Activated naive CD4-positive, alpha-beta T cell treated with anti-CD3 and anti-CD28 coated beads, Interleukin-2, amount 50 U/mL, for 24 hours (primary cell): ENCODE measurements around the gene ATG4A.

ENCODE experiments used
- H3K27ac Mint-ChIP-seq: one replicate; pipeline ENCODE4 v1.8.0; 2021; ENCODE audit warnings: mild to moderate bottlenecking, mixed read lengths
- H3K27me3 Mint-ChIP-seq: one replicate; pipeline ENCODE4 v1.8.0; 2021; ENCODE audit warnings: mixed read lengths
- H3K36me3 Mint-ChIP-seq: one replicate; pipeline ENCODE4 v1.8.0; 2021; ENCODE audit warnings: mixed read lengths
- H3K4me1 Mint-ChIP-seq: one replicate; pipeline ENCODE4 v1.8.0; 2021; ENCODE audit warnings: mixed read lengths
- H3K4me3 Mint-ChIP-seq: one replicate; pipeline ENCODE4 v1.8.0; 2021; ENCODE audit warnings: mild to moderate bottlenecking, mixed read lengths
- H3K9me3 Mint-ChIP-seq: one replicate; pipeline ENCODE4 v1.8.0; 2021; ENCODE audit warnings: mixed read lengths

Gene ATG4A

DNA sequence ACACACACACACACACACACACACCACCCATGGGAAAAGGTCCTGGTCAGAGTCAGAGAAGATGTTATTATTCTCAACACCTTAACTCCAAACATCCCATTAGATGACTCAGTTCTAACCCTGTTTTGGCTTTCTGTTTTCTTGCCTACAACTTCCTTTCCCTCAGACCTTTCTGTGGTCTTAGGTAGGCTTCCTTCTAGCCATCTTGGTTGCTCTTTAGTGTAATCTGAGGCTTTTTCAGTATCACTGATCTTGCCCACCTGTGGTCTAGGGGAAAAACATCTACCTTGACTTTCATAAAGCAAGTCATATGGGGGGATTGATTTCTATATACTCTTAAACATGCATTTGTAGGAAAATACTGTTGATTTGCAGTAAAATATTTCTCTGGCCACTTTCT lies 56.9 kb downstream of the ATG4A start:
- no peaks in the 10 kb centered on the region for H3K4me1 Mint-ChIP-seq
- no peak overlapping the region for H3K4me3 Mint-ChIP-seq
- no peaks in the 10 kb centered on the region for H3K27me3 Mint-ChIP-seq
- H3K27ac Mint-ChIP-seq = no peak overlapping the region
- H3K9me3 Mint-ChIP-seq = no peaks in the 10 kb centered on the region
- H3K36me3 Mint-ChIP-seq = peaks cover 10% of the 10 kb centered on the region

DNA sequence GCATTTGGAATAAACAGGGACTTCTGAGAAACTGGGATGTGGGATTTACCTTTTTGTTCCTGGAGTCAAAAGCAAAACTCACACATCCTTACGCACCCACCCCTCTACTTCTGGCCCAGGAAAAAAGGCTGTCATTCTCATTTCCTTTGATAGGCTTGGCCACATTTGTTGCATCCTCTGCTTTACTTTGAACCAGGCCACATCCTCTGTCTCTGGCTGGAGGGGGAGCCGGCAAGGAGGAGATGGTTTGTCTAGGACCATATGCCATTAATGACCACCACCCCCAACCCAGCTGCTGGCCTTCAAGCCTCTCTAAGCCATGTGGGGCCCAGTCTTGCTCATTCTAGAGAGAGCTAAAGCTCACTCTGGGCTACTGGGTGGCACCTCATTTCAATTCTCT lies 64.5 kb downstream of the ATG4A start:
- Mint-ChIP-seq H3K9me3 (no peaks in the 10 kb centered on the region), H3K27me3 (no peaks in the 10 kb centered on the region), H3K4me1 (no peaks in the 10 kb centered on the region), H3K27ac (no peak overlapping the region), H3K36me3 (peaks cover 6% of the 10 kb centered on the region), H3K4me3 (no peak overlapping the region)

DNA sequence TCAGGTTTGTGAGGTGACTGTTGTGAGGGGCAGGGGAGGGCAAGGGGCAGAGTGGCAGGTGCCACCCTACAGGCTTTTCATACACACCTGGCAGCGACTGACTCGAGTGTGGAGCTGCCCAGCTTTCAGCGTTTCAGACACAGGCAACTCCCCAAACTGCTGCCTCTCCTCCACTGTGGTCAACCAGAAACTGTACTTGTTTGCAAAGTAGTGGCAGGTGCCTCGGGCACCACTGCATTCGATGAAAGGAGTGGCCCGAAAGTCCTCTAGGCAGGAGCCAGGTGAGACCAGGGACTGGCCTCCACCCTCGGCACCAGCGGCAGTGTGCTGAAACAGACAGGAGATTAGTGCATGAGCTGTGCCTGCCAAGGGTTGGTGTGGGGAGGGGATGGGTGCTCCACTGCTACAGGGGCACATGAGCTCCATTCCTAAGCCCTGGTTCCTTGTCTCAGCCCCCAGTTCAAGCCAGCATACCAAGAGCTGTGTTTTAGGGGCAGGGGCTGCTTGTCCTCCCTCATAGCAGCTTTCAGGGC lies 65.4 kb downstream of the ATG4A start:
- no peaks in the 10 kb centered on the region for H3K27me3 Mint-ChIP-seq

DNA sequence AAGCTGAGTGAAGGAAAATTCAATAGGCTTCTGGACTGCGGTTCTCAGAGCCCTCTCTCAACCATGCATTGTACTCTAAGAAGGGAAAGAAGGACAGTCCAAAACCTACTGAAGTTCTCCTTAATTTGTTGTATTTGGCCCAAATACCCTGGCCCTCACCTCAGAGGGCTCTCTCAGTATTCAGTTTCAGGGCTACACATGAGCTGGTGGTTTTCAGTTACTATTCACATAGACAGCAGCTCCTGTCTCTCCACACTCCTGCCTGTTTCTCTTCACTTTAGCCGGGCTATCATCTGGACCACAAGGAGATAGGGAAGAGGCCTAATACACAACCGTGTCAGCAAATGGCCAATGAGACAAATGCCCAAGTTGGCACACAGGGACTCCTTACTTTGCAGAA lies 66.0 kb downstream of the ATG4A start:
- Mint-ChIP-seq H3K36me3 (peaks cover 5% of the 10 kb centered on the region), H3K27me3 (no peaks in the 10 kb centered on the region), H3K9me3 (no peaks in the 10 kb centered on the region), H3K27ac (no peak overlapping the region), H3K4me3 (no peak overlapping the region), H3K4me1 (no peaks in the 10 kb centered on the region)

More for the DNA sequence above, 65.4 kb downstream of the ATG4A start:
- Mint-ChIP-seq H3K4me1 (no peaks in the 10 kb centered on the region), H3K4me3 (no peak overlapping the region), H3K27ac (no peak overlapping the region), H3K9me3 (no peaks in the 10 kb centered on the region), H3K36me3 (peaks cover 5% of the 10 kb centered on the region)

DNA sequence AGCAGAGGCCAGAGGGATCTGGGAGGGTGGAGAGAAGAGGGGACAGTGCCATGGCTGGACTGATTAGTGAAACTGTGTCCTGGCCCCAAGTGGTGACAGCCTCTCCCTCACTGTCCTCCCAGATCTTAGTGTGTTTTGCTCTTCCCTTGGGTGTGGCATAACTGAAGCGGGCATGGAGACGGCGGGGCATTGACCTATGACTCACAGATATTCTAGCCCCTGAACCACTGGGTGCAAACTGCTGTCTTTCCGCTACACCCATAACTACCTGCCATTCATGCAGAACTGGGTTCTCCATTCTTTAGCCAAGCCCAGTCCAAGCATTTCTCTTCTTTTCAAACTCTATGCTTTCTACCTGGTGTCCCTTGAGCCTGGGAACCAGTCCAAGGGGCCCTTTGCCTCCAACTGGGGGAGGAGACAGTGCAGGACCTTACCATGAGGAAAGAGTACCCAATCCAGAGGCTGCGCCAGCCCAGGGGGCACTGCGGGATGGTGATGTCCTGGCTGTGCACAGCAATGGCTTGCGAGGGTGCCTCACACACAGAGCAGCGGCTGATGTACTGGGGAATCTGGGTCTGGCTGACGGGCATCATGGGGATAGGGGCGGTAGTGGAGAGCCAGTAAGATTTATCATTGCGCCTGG lies 67.6 kb downstream of the ATG4A start:
- no peak overlapping the region for H3K4me3 Mint-ChIP-seq
- no peaks in the 10 kb centered on the region for H3K27me3 Mint-ChIP-seq
- no peaks in the 10 kb centered on the region for H3K36me3 Mint-ChIP-seq
- no peaks in the 10 kb centered on the region for H3K9me3 Mint-ChIP-seq
- no peaks in the 10 kb centered on the region for H3K4me1 Mint-ChIP-seq
- no peak overlapping the region for H3K27ac Mint-ChIP-seq

DNA sequence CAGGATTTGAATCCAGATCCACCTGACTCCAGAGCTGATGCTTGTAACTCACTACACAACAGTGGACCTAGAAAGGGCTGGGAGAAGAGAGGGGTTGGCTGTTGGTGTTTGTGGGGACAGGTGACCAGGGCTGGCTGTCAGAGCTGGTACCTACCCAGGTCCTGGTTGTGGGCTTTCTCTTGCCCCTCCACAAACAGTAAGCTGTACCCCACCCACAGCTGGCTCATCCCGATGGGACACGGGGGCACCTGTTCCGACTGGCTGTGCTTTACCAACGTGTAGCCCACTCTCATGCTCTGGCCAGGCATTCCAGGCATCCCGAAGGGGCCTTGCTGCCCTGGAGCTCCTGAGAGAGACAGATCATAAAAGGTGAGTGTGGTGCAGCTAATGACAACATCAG lies 68.7 kb downstream of the ATG4A start:
- Mint-ChIP-seq H3K27me3 (no peaks in the 10 kb centered on the region), H3K4me3 (no peak overlapping the region), H3K4me1 (no peaks in the 10 kb centered on the region), H3K9me3 (no peaks in the 10 kb centered on the region), H3K27ac (no peak overlapping the region), H3K36me3 (no peaks in the 10 kb centered on the region)

DNA sequence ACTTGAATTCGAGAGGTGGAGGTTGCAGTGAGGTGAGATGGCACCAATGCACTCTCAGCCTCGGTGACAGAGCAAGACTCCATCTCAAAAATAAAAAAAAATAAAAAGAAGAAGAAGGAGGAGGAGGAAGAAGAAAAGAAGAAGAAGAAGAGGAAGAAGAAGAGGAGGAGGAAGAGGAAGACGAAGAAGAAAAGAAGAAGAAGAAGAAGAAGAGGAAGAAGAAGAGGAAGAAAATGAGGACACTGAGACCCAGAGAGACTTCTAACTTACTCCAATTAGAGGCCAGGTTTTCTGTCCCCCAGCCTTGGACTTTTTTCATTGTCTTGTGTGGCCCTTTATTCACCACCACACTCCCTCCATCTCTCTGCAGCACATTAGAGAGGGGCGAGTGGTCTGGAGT lies 70.7 kb downstream of the ATG4A start:
- Mint-ChIP-seq H3K36me3 (no peaks in the 10 kb centered on the region), H3K4me1 (no peaks in the 10 kb centered on the region), H3K4me3 (no peak overlapping the region), H3K27ac (no peak overlapping the region), H3K9me3 (no peaks in the 10 kb centered on the region), H3K27me3 (no peaks in the 10 kb centered on the region)

DNA sequence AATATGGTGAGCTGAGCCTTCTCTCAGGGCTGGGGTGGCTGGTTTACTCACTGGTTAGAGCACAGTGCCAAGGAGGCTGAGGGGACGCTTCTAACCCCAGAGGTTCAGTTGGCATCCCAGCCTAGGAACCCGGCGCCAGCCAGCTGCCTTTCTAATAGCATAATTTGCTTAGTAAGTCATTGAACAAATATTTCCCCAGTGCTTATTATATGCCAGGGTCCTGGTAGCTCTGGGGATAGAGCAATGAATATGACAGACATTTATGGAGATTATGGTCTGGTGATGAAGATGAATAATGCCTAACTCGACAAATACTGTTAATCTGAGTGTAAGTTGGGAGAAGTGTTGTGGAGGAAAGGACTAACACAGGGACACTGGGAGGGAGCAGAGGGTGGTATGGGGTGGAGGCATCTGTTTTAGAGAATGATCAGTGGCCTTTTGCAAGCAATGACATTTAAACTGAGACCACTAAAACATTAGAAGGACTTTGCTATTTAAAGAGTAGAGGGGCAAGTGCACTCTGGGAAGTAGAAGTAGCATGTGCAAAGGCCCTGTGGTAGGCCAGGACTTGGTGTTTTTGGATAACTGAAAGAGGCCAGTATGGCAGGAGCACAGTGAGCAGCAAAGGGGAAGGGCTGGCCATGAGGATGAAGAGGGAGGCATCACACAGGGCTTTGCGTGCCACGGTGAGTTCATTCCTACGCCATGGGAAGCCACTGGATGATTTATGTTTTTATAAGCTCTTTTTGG lies 71.9 kb downstream of the ATG4A start:
- Mint-ChIP-seq H3K4me1 (no peaks in the 10 kb centered on the region), H3K4me3 (no peak overlapping the region), H3K36me3 (no peaks in the 10 kb centered on the region), H3K27ac (no peak overlapping the region), H3K9me3 (no peaks in the 10 kb centered on the region), H3K27me3 (no peaks in the 10 kb centered on the region)

DNA sequence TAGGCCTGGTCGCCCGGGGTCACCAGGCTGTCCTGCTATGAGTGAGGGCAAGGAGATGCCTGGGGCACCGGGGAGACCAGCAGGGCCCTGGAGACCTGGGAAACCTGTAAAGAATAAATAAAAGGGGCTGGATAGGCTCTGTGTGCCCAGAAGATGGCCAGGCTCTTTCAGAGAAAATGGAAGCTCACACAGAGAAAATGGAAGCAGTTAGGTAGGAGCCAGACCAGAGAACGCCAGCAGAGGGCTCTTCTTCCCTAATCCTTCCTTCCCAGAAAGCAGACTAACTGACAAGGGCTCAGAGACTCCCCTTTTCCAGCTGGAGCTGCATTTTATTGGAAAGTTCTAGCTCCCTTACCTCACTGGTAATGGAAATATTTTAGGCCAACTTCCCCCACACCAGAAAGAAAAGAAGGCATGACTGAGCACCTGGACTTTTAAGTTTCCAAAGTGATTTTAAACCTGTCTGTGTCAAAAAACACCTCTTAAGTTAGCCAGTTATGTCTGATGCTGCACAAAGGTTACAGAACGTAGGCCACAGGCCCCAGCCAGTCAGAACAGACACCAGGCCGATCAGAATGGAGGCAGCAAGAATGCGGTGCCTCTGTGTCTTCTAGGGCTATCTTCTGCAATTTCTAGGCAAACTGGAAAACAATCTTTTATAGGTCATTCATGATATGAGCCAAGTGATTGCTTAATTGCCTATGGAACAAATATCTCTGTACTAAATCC lies 74.0 kb downstream of the ATG4A start:
- Mint-ChIP-seq H3K9me3 (no peaks in the 10 kb centered on the region), H3K4me3 (no peak overlapping the region), H3K36me3 (no peaks in the 10 kb centered on the region), H3K4me1 (no peaks in the 10 kb centered on the region), H3K27me3 (no peaks in the 10 kb centered on the region), H3K27ac (no peak overlapping the region)

DNA sequence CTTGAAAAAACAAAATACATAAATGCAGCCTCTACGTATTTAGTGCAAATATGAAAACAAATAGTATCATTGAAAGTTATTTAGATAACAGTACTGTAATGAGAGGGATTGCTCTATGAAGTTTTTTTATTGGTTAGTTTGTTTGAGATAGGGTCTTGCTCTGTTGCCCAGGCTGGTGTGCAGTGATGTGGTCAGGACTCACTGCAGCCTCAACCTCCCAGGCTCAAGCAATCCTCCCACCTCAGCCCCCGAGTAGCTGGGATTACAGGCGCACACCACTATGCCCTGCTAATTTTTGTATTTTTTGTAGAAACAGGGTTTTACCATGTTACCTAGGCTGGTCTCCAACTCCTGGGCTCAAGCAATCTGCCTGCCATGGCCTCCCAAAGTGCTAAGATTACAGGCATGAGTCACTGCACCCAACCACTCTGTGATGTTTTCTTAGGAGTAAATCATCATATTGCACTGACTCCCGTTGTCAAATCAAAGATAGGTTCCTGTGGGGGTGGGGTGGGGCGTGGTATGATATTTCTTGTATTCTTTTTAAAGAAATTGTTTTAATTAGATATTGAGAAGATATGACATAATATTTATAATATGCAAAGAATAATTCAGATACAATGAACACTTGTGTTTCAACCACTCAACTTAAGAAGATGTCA lies 75.8 kb downstream of the ATG4A start:
- Mint-ChIP-seq H3K27ac (no peak overlapping the region), H3K27me3 (no peaks in the 10 kb centered on the region), H3K9me3 (no peaks in the 10 kb centered on the region), H3K4me1 (no peaks in the 10 kb centered on the region), H3K36me3 (no peaks in the 10 kb centered on the region), H3K4me3 (no peak overlapping the region)

DNA sequence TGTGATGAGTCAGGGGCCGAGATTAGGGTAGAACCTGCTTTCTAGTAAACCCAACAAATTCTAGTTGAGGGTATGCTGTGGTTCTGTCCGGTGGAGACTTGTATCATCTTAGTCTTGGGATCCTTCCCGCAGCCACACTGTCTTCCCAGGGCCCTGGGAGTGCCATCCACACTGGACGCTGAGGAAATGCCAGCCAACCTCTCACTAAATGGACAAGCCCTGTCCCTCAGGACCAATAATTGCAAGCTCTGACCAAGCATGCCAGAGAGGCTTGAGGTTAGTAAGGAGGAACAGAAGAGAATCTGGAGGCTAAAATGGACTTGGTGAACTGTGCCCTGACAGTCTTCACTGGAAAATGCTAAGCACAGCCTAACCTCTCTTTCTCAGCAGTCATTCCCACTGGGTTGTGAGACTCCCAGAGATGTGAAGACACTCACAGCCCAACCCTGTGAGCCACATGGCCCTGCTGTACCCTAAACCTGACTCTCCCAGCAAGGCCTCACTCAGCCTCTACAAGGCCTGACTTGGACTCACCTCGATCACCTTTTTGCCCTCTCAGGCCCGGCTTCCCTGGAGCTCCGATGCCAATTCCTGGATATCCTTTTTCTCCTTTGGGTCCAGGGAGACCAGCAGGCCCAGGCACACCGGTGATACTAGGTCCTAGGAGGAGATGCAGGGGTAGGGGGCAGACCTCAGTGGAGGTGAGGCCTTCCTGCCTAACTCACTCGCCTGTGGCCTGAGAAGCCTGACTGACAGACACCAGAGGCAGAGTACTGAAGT lies 77.6 kb downstream of the ATG4A start:
- no peaks in the 10 kb centered on the region for H3K4me1 Mint-ChIP-seq
- H3K9me3 Mint-ChIP-seq = no peaks in the 10 kb centered on the region
- no peaks in the 10 kb centered on the region for H3K27me3 Mint-ChIP-seq
- no peaks in the 10 kb centered on the region for H3K36me3 Mint-ChIP-seq
- H3K4me3 Mint-ChIP-seq = no peak overlapping the region
- H3K27ac Mint-ChIP-seq = no peak overlapping the region

DNA sequence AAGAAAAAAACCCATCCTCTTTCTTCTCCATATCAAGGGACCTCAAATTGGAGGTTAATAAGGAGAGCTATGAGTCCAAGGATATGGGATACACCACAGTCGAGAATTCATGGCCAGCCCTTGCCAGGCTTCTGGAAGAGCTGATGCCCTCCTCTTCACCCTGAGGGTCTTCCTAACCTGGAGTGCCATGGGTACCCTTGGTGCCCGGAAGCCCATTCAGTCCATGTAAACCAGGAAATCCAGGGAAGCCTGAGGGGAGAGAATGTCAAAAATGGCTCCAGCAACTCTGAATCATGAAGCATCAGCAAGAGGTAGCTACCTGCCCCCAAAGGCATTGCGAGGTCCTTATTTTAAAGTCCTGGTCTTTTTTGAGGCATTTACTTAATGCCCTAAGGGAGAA lies 78.2 kb downstream of the ATG4A start:
- Mint-ChIP-seq H3K9me3 (no peaks in the 10 kb centered on the region), H3K4me3 (no peak overlapping the region), H3K27me3 (no peaks in the 10 kb centered on the region), H3K4me1 (no peaks in the 10 kb centered on the region), H3K27ac (no peak overlapping the region), H3K36me3 (no peaks in the 10 kb centered on the region)

DNA sequence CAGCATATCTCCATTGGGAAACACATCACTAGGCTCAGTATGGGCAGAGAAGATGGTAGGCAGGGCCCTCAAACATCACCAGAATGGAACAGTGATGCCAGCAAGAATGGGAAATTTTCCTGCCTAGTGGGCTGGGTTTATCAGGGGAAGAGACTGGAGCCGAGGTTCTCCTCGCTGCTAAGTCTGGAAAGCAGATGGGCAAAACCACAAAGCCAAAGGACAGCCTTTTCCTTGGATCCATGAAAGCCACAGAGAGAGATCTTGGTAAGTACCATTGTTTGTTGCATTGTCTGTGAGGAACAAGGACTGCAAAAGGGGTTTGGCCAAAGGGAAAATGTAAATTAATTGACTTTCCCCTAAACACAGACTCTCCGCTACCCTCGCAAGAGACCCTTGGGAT lies 80.1 kb downstream of the ATG4A start:
- Mint-ChIP-seq H3K27ac (no peak overlapping the region), H3K4me3 (no peak overlapping the region), H3K27me3 (no peaks in the 10 kb centered on the region), H3K4me1 (no peaks in the 10 kb centered on the region), H3K9me3 (no peaks in the 10 kb centered on the region), H3K36me3 (no peaks in the 10 kb centered on the region)

DNA sequence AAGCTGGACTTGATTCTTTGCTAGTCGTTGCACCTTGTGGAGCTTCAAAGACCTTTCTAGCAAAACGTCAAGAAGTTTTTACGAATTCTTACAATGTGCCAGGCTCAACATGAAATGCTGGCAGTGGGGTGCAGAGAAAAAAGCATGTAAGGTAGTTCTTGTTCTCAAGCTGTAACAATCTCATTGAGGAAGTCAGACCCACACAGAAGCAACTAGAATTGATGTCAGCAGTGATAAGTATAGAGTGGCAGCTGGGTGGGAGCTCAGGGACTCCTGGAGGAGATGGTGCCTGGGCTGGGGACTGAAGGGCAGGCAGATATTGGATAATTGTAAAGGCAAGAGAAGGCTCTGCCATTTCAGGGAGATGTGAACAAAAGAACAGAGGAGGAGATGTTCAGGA lies 82.3 kb downstream of the ATG4A start:
- Mint-ChIP-seq H3K4me1 (no peaks in the 10 kb centered on the region), H3K27me3 (no peaks in the 10 kb centered on the region), H3K4me3 (no peak overlapping the region), H3K9me3 (no peaks in the 10 kb centered on the region), H3K36me3 (no peaks in the 10 kb centered on the region), H3K27ac (no peak overlapping the region)
